K562 treated with DMSO at 1 percent for 12 hours (cell line): ENCODE results near the gene RPEL1. TPM values are rescaled to one million over a fixed set of nuclear protein-coding genes. Genes with fewer than 3 reads are reported as not detected.

Experiments
- total RNA-seq: library from RNA; unstranded; fragments of 300-600 nt; gene quantifications from 2 replicates; pipeline ENCODE4 v1.2.3, GENCODE V29; 2022; ENCODE audit not compliant: insufficient read depth

The RPEL1 gene
- not detected in 2 replicates for total RNA-seq

DNA sequence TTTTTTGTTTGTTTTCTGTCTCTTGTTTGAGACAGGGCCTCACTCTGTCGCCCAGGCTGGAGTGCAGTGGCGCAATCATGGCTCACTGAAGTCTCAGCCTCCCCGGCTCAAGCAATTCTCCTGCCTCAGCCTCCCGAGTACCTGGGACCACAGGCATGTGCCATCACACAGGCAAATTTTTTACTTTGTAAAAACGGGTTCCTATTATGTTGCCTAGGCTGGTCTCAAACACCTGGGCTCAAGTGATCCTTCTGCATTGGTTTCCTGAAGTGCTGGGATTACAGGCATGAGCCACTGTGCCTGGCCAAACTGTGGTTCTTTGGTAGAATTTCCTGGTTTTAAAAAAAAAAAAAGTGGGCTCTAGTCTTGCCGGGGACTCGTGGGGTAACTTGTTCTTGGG is at the start of gene RPEL1:
Gene RPEL1, plus strand, starts transcription at position 301 of the 400 bp plus-strand sequence. CDS start 110 bp downstream, outside the sequence.

DNA sequence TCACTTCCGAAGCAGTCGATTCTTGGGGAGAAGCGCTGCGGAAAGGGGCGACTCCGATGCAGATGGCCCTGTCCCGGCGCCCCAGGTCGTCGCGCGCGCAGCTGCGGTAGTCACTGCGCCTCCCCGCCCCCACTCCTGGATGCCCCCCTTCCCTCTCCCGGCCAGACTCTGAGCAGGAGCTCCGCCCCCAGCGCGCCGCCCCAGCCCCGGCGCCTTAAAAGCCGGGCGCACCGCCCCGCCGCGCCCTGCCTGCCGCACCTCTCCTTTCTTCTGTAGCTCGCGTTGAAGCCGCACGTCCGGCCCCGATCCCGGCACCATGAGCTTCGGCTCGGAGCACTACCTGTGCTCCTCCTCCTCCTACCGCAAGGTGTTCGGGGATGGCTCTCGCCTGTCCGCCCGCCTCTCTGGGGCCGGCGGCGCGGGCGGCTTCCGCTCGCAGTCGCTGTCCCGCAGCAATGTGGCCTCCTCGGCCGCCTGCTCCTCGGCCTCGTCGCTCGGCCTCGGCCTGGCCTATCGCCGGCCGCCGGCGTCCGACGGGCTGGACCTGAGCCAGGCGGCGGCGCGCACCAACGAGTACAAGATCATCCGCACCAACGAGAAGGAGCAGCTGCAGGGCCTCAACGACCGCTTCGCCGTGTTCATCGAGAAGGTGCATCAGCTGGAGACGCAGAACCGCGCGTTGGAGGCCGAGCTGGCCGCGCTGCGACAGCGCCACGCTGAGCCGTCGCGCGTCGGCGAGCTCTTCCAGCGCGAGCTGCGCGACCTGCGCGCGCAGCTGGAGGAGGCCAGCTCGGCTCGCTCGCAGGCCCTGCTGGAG is 31.4 kb downstream of the RPEL1 start, which contains the start of gene INA:
Gene INA, plus strand, starts transcription at position 243 of the 817 bp plus-strand sequence. Its CDS starts 74 bp downstream, at position 317.

Other genes starting within 250 kb of the RPEL1 start
- gene NT5C2, start 52.6 kb upstream of the RPEL1 start, total RNA-seq: 21.6 and 55.2 TPM in 2 replicates
- gene INA, start 31.3 kb downstream of the RPEL1 start, total RNA-seq: not detected in 2 replicates
- 9.6 and 18.2 TPM in 2 replicates for gene PCGF6, start 105.3 kb downstream of the RPEL1 start, total RNA-seq
- gene TAF5, start 122.1 kb downstream of the RPEL1 start, total RNA-seq: 4.6 and 10.2 TPM in 2 replicates
- gene ATP5MK, start 150.6 kb downstream of the RPEL1 start, total RNA-seq: 484 and 546 TPM in 2 replicates
- gene PDCD11, start 150.7 kb downstream of the RPEL1 start, total RNA-seq: 8.8 and 22.4 TPM in 2 replicates
- gene CALHM2, start 206.5 kb downstream of the RPEL1 start, total RNA-seq: 0.83 and 1.7 TPM in 2 replicates
- not detected in 2 replicates for gene CALHM1, start 213.0 kb downstream of the RPEL1 start, total RNA-seq
- gene CALHM3, start 233.4 kb downstream of the RPEL1 start, total RNA-seq: not detected in 2 replicates
- gene NEURL1, start 247.8 kb downstream of the RPEL1 start, total RNA-seq: 0.64 TPM in 1 of 2 replicates, not detected in the other